Mesendoderm (in vitro differentiated cells): ENCODE data around the gene GJB3.
A peak's percentile ranks its signal among the peaks of the same experiment; 100 is the strongest.

Experiments
- DNase-seq: peaks from one replicate; pipeline ENCODE4 v3.0.0; 2013
- H2AK5ac ChIP-seq: 2 replicates; pipeline ENCODE4 v1.6.1; 2013; ENCODE audit warnings: low read length, inconsistent platforms
- H2BK120ac ChIP-seq: 2 replicates; pipeline ENCODE4 v1.6.1; 2013; ENCODE audit warnings: low read depth, mild to moderate bottlenecking, low read length, moderate library complexity, mixed read lengths
- H2BK15ac ChIP-seq: replicated peaks from 2 replicates; pipeline ENCODE4 v1.6.1; 2013; ENCODE audit warnings: low read depth, mild to moderate bottlenecking, moderate library complexity
- H2BK5ac ChIP-seq: 2 replicates; pipeline ENCODE4 v1.6.1; 2013; ENCODE audit warnings: low read length, inconsistent platforms
- H3K18ac ChIP-seq: 2 replicates; pipeline ENCODE4 v1.6.1; 2013; ENCODE audit warnings: mild to moderate bottlenecking, low read length, mixed read lengths
- H3K23ac ChIP-seq: one replicate; pipeline ENCODE4 v1.6.1; 2013; ENCODE audit warnings: low read length
- H3K27ac ChIP-seq: 2 replicates; pipeline ENCODE4 v1.5.1; 2013; ENCODE audit warnings: low read depth, mild to moderate bottlenecking, inconsistent platforms, low read length, moderate library complexity
- H3K27me3 ChIP-seq: 2 replicates; pipeline ENCODE4 v1.6.1; 2013; ENCODE audit warnings: low read length, control low read depth, mild to moderate bottlenecking, inconsistent platforms; ENCODE audit not compliant: insufficient read depth, poor library complexity
- H3K36me3 ChIP-seq: 2 replicates; pipeline ENCODE4 v1.6.1; 2013; ENCODE audit warnings: low read length, inconsistent platforms; ENCODE audit not compliant: control insufficient read depth, insufficient read depth
- H3K4ac ChIP-seq: one replicate; pipeline ENCODE4 v1.6.1; 2013; ENCODE audit warnings: low read depth, mild to moderate bottlenecking, low read length, moderate library complexity
- H3K4me1 ChIP-seq: 2 replicates; pipeline ENCODE4 v1.6.1; 2013; ENCODE audit warnings: low read depth, low read length, inconsistent platforms; ENCODE audit not compliant: control insufficient read depth
- H3K4me2 ChIP-seq: 2 replicates; pipeline ENCODE4 v1.6.1; 2013; ENCODE audit warnings: low read length
- H3K4me3 ChIP-seq: 2 replicates; pipeline ENCODE4 v1.5.1; 2013; ENCODE audit warnings: mild to moderate bottlenecking, low read length
- H3K56ac ChIP-seq: one replicate; pipeline ENCODE4 v1.6.1; 2013; ENCODE audit warnings: low read length
- H3K79me1 ChIP-seq: 2 replicates; pipeline ENCODE4 v1.6.1; 2013; ENCODE audit warnings: low read length, inconsistent platforms
- H3K79me2 ChIP-seq: 2 replicates; pipeline ENCODE4 v1.6.1; 2013; ENCODE audit warnings: mild to moderate bottlenecking, low read length; ENCODE audit not compliant: control insufficient read depth, insufficient read depth
- H3K9ac ChIP-seq: 2 replicates; pipeline ENCODE4 v1.6.1; 2013; ENCODE audit warnings: low read length, inconsistent platforms
- H4K5ac ChIP-seq: one replicate; pipeline ENCODE4 v1.6.1; 2013; ENCODE audit warnings: low read length
- H4K8ac ChIP-seq: one replicate; pipeline ENCODE4 v1.6.1; 2013; ENCODE audit warnings: low read depth, mild to moderate bottlenecking, control low read depth, low read length, moderate library complexity
- WGBS: extraction: QIAGEN DNeasy Blood & Tissue Kit; methylation state at CpG from one replicate; pipeline ENCODE4 v1.1.7; 2013; ENCODE audit warnings: low lambda C conversion rate, missing lambda C conversion rate; ENCODE audit not compliant: insufficient coverage; ENCODE audit errors: extremely low coverage; 5-methylcytosine and 5-hydroxymethylcytosine counted together

Gene GJB3

GRCh38 chr1:34781844-34782391, 904 bp downstream of the GJB3 start:
- Histone ChIP-seq H3K4me3 (peak overlapping the region; percentile 44), H4K8ac (no peak overlapping the region), H3K56ac (peak overlapping the region; percentile 86), H3K9ac (peak overlapping the region; percentile 69), H3K36me3 (no peaks in the 10 kb centered on the region), H3K18ac (no peak overlapping the region), H2BK15ac (no peak overlapping the region), H3K27me3 (no peaks in the 10 kb centered on the region), H3K4me1 (peaks cover 2% of the 10 kb centered on the region), H4K5ac (no peak overlapping the region), H2AK5ac (no peak overlapping the region), H3K4me2 (peak overlapping the region; percentile 95), H3K79me2 (no peaks in the 10 kb centered on the region), H3K23ac (no peak overlapping the region), H3K79me1 (no peaks in the 10 kb centered on the region), H3K4ac (no peak overlapping the region), H3K27ac (no peak overlapping the region), H2BK5ac (no peak overlapping the region), H2BK120ac (no peak overlapping the region)
- no CpG with 5 or more reads among the region's 18 CpGs for whole genome bisulfite sequencing
- no peak for DNase-seq

DNA sequence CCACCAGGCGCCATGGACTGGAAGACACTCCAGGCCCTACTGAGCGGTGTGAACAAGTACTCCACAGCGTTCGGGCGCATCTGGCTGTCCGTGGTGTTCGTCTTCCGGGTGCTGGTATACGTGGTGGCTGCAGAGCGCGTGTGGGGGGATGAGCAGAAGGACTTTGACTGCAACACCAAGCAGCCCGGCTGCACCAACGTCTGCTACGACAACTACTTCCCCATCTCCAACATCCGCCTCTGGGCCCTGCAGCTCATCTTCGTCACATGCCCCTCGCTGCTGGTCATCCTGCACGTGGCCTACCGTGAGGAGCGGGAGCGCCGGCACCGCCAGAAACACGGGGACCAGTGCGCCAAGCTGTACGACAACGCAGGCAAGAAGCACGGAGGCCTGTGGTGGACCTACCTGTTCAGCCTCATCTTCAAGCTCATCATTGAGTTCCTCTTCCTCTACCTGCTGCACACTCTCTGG, 3.8 kb downstream of the GJB3 start:
- Histone ChIP-seq H3K27me3 (no peaks in the 10 kb centered on the region), H3K36me3 (no peaks in the 10 kb centered on the region), H4K5ac (no peak overlapping the region), H3K27ac (no peak overlapping the region), H3K23ac (no peak overlapping the region), H3K9ac (no peak overlapping the region), H2AK5ac (no peak overlapping the region), H4K8ac (no peak overlapping the region), H3K4ac (no peak overlapping the region), H2BK15ac (no peak overlapping the region), H3K4me3 (no peak overlapping the region), H3K79me2 (no peaks in the 10 kb centered on the region), H2BK5ac (no peak overlapping the region), H3K18ac (no peak overlapping the region), H3K79me1 (no peaks in the 10 kb centered on the region), H2BK120ac (no peak overlapping the region), H3K4me1 (peaks cover 2% of the 10 kb centered on the region), H3K4me2 (no peak overlapping the region), H3K56ac (no peak overlapping the region)
- WGBS: no CpG with 5 or more reads among the region's 28 CpGs
- DNase-seq: no peak

GRCh38 chr1:34785231-34785874, 4.3 kb downstream of the GJB3 start:
- H3K18ac ChIP-seq: no peak overlapping the region
- no CpG with 5 or more reads among the region's 22 CpGs for WGBS
- H3K27ac ChIP-seq: no peak overlapping the region
- no peak overlapping the region for H2AK5ac ChIP-seq
- H3K56ac ChIP-seq: no peak overlapping the region
- DNase-seq: no peak
- H3K4me2 ChIP-seq: no peak overlapping the region
- H2BK120ac ChIP-seq: no peak overlapping the region
- no peaks in the 10 kb centered on the region for H3K27me3 ChIP-seq
- no peaks in the 10 kb centered on the region for H3K79me2 ChIP-seq
- no peak overlapping the region for H3K9ac ChIP-seq
- no peak overlapping the region for H4K8ac ChIP-seq
- no peak overlapping the region for H2BK5ac ChIP-seq
- H3K23ac ChIP-seq: no peak overlapping the region
- no peak overlapping the region for H4K5ac ChIP-seq
- H3K79me1 ChIP-seq: no peaks in the 10 kb centered on the region
- peaks cover 2% of the 10 kb centered on the region for H3K4me1 ChIP-seq
- H3K36me3 ChIP-seq: no peaks in the 10 kb centered on the region
- no peak overlapping the region for H2BK15ac ChIP-seq
- no peak overlapping the region for H3K4ac ChIP-seq
- no peak overlapping the region for H3K4me3 ChIP-seq

DNA sequence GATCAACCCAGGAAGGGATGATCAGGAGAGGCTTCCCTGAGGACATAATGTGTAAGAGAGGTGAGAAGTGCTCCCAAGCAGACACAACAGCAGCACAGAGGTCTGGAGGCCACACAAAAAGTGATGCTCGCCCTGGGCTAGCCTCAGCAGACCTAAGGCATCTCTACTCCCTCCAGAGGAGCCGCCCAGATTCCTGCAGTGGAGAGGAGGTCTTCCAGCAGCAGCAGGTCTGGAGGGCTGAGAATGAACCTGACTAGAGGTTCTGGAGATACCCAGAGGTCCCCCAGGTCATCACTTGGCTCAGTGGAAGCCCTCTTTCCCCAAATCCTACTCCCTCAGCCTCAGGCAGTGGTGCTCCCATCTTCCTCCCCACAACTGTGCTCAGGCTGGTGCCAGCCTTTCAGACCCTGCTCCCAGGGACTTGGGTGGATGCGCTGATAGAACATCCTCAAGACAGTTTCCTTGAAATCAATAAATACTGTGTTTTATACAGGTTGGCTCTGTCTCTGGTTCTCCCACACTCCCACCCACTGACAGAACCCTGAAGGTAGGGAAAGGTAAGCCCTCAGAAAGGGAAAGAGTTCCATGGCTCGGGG, 5.0 kb downstream of the GJB3 start:
- H3K4me2 ChIP-seq: no peak overlapping the region
- no peaks in the 10 kb centered on the region for H3K36me3 ChIP-seq
- no peak overlapping the region for H3K56ac ChIP-seq
- H3K4ac ChIP-seq: no peak overlapping the region
- no peaks in the 10 kb centered on the region for H3K27me3 ChIP-seq
- no peak overlapping the region for H3K4me3 ChIP-seq
- H3K18ac ChIP-seq: no peak overlapping the region
- DNase-seq: no peak
- H4K5ac ChIP-seq: no peak overlapping the region
- no peak overlapping the region for H2AK5ac ChIP-seq
- no CpG with 5 or more reads among the region's 4 CpGs for WGBS
- H3K27ac ChIP-seq: no peak overlapping the region
- peaks cover 2% of the 10 kb centered on the region for H3K4me1 ChIP-seq
- no peak overlapping the region for H2BK5ac ChIP-seq
- no peaks in the 10 kb centered on the region for H3K79me1 ChIP-seq
- H4K8ac ChIP-seq: no peak overlapping the region
- H3K79me2 ChIP-seq: no peaks in the 10 kb centered on the region
- no peak overlapping the region for H3K23ac ChIP-seq
- H2BK15ac ChIP-seq: no peak overlapping the region
- no peak overlapping the region for H3K9ac ChIP-seq
- no peak overlapping the region for H2BK120ac ChIP-seq

- Histone ChIP-seq H2AK5ac (no peak overlapping the region), H3K9ac (peak overlapping the region; percentile 6), H4K8ac (no peak overlapping the region), H3K4me1 (peaks cover 2% of the 10 kb centered on the region), H4K5ac (no peak overlapping the region), H3K56ac (no peak overlapping the region), H3K36me3 (no peaks in the 10 kb centered on the region), H3K18ac (no peak overlapping the region), H3K27ac (no peak overlapping the region), H2BK120ac (no peak overlapping the region), H3K79me1 (no peaks in the 10 kb centered on the region), H3K4me3 (no peak overlapping the region), H3K27me3 (no peaks in the 10 kb centered on the region), H2BK15ac (no peak overlapping the region), H3K79me2 (no peaks in the 10 kb centered on the region), H3K4me2 (no peak overlapping the region), H3K4ac (no peak overlapping the region), H2BK5ac (no peak overlapping the region), H3K23ac (no peak overlapping the region)
- DNase-seq: peak; percentile 81
- no CpG with 5 or more reads among the region's 14 CpGs for WGBS
These were observed 5.7 kb downstream of the GJB3 start for GRCh38 chr1:34786521-34787325.
